HCT116 (cell line): ENCODE measurements around the gene G3BP2.

Experiments
- ATF3 ChIP-seq: IDR thresholded peaks from 2 replicates; pipeline ENCODE4 v1.6.1; 2012
- CTCF ChIP-seq, 3 experiments: fragments of 200-600 bp in 1 of 3; sonication (generic) in 1 of 3; IDR thresholded peaks in 2 of 3; conservative IDR thresholded peaks in 1 of 3; 2 replicates each; pipeline ENCODE4 v1.5.1; 2012 to 2017; ENCODE audit warnings: low read depth in 2 of 3, low read length in 2 of 3, antibody characterized with exemption in 1 of 3, borderline replicate concordance in 1 of 3, control low read depth in 1 of 3, mild to moderate bottlenecking in 1 of 3, mixed read lengths in 1 of 3, mixed run types in 1 of 3, moderate library complexity in 1 of 3; ENCODE audit not compliant: insufficient read depth in 1 of 3
- ELF1 ChIP-seq: IDR thresholded peaks from 2 replicates; pipeline ENCODE4 v1.6.1; 2012; ENCODE audit warnings: low read depth, borderline replicate concordance
- EZH2 ChIP-seq: fragments of 200-600 bp; sonication (generic); IDR thresholded peaks from 2 replicates; pipeline ENCODE4 v1.6.1; 2017; ENCODE audit warnings: antibody characterized with exemption, mixed run types
- EZH2phosphoT487 ChIP-seq: fragments of 200-600 bp; IDR thresholded peaks from 2 replicates; pipeline ENCODE4 v1.6.1; 2018; ENCODE audit warnings: antibody characterized with exemption, borderline replicate concordance
- MAX ChIP-seq: IDR thresholded peaks from 2 replicates; pipeline ENCODE4 v1.6.1; 2012
- POLR2A ChIP-seq: IDR thresholded peaks from 2 replicates; pipeline ENCODE4 v1.7.0; 2011; ENCODE audit warnings: borderline replicate concordance; ENCODE audit not compliant: insufficient read depth, insufficient read length; ENCODE audit errors: extremely low read depth
- POLR2AphosphoS5 ChIP-seq: IDR thresholded peaks from 2 replicates; pipeline ENCODE4 v1.6.1; 2011; ENCODE audit warnings: mild to moderate bottlenecking, low read depth, low read length, moderate library complexity
- RAD21 ChIP-seq: IDR thresholded peaks from 2 replicates; pipeline ENCODE4 v1.6.1; 2012; ENCODE audit warnings: low read depth, mild to moderate bottlenecking
- REST ChIP-seq: IDR thresholded peaks from 2 replicates; pipeline ENCODE4 v1.6.1; 2012; ENCODE audit warnings: low read depth
- SP1 ChIP-seq: IDR thresholded peaks from 2 replicates; pipeline ENCODE4 v1.6.1; 2012; ENCODE audit warnings: low read depth
- YY1 ChIP-seq: IDR thresholded peaks from 2 replicates; pipeline ENCODE4 v1.6.1; 2011; ENCODE audit warnings: low read length, low read depth, moderate library complexity, mild to moderate bottlenecking; ENCODE audit not compliant: insufficient replicate concordance; ENCODE audit errors: extremely low read depth
- ZBTB33 ChIP-seq: IDR thresholded peaks from 2 replicates; pipeline ENCODE4 v1.6.1; 2011; ENCODE audit warnings: mild to moderate bottlenecking, low read length, moderate library complexity; ENCODE audit not compliant: insufficient replicate concordance; ENCODE audit errors: extremely low read depth
- ZNF274 ChIP-seq: fragments of 200-500 bp; sonication (Bioruptor generic); IDR thresholded peaks from 2 replicates; pipeline ENCODE4 v1.6.1; 2014; ENCODE audit warnings: mild to moderate bottlenecking, low read depth, low read length, inconsistent platforms

GRCh38 chr4:75659512-75660031 is 13.6 kb downstream of the G3BP2 start:
- no peak for TF ChIP-seq SP1
- no peak for TF ChIP-seq CTCF (IDR thresholded peaks at IDR 0.05 in 2 of 3, conservative IDR thresholded peaks at IDR 0.05 in 1 of 3; ENCODE audit: borderline replicate concordance in 1 of 3, insufficient read depth in 1 of 3, low read depth in 2 of 3, low read length in 2 of 3)
- no peak for TF ChIP-seq REST
- TF ChIP-seq POLR2AphosphoS5 = no peak
- TF ChIP-seq MAX = no peak
- no peak for TF ChIP-seq POLR2A
- no peak for TF ChIP-seq ELF1
- TF ChIP-seq ATF3 = no peak
- no peak for TF ChIP-seq EZH2
- TF ChIP-seq ZNF274 = no peak
- no peak for TF ChIP-seq ZBTB33
- TF ChIP-seq RAD21 = no peak
- no peak for TF ChIP-seq YY1
- TF ChIP-seq EZH2phosphoT487 = no peak
